ENCODE results near the gene RAB11FIP5.
"Not testable (repeated sequence)": the region's sequence is repeated elsewhere in the genome, so short reads cannot be mapped to it uniquely, and the experiment has no call there.

RAB11FIP5 gene

GRCh38 chr2:73095910-73096309, 16.8 kb downstream of the RAB11FIP5 start:
- H3K4me1 ChIP-seq = peaks cover 96% of the 10 kb centered on the region
- H3K4me2 ChIP-seq (ENCODE audit: low read length) = no peak overlapping the region
- no peaks in the 10 kb centered on the region for H3K27me3 ChIP-seq (ENCODE audit: control insufficient read depth, insufficient read depth, low read length)
- H3K27ac ChIP-seq = peak overlapping the region; percentile 94
- H3K4me3 ChIP-seq (ENCODE audit: low read depth, low read length) = no peak overlapping the region
- TF ChIP-seq, protein P1, sequence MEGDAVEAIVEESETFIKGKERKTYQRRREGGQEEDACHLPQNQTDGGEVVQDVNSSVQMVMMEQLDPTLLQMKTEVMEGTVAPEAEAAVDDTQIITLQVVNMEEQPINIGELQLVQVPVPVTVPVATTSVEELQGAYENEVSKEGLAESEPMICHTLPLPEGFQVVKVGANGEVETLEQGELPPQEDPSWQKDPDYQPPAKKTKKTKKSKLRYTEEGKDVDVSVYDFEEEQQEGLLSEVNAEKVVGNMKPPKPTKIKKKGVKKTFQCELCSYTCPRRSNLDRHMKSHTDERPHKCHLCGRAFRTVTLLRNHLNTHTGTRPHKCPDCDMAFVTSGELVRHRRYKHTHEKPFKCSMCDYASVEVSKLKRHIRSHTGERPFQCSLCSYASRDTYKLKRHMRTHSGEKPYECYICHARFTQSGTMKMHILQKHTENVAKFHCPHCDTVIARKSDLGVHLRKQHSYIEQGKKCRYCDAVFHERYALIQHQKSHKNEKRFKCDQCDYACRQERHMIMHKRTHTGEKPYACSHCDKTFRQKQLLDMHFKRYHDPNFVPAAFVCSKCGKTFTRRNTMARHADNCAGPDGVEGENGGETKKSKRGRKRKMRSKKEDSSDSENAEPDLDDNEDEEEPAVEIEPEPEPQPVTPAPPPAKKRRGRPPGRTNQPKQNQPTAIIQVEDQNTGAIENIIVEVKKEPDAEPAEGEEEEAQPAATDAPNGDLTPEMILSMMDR (IDR thresholded peaks at IDR 0.05) = no peak
- H2AFZ ChIP-seq = no peak overlapping the region
- H3K79me2 ChIP-seq = peaks cover 94% of the 10 kb centered on the region
- no peaks in the 10 kb centered on the region for H3K9me3 ChIP-seq (ENCODE audit: control insufficient read depth, low read length)
- H3K36me3 ChIP-seq (ENCODE audit: control insufficient read depth, insufficient read depth, low read length) = no peaks in the 10 kb centered on the region
- no peak overlapping the region for H3K9ac ChIP-seq

DNA sequence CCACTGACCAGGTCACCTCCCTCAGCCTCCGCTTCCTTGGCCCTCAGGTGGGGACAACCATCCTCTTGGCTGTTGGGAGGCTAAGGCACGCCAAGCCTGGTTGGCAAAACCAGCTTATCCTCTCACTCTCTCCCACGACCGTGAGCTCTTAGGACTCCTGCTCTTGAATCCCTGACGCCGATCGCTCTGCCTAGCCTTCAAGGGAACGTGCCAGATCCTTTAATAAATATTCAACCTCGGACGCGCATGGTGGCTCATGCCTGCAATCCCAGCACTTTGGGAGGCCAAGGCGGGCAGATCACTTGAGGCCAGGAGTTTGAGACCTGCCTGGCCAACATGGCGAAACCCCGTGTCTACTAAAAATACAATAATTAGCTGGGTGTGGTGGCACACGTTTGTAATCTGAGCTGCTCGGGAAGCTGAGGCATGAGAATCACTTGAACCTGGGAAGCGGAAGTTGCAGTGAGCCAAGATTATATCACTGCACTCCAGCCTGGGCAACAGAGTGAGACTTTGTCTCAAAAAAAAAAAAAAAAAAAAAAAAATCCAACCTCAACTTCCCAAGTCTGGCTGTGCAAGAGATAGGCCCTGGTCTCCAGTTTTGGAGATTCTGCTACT, 19.0 kb downstream of the RAB11FIP5 start:
- Histone ChIP-seq H3K4me3 (ENCODE audit: low read depth, low read length) (peak overlapping the region; percentile 17), H3K79me2 (peaks cover 96% of the 10 kb centered on the region), H3K27ac (peak overlapping the region; percentile 94), H3K4me1 (peaks cover 97% of the 10 kb centered on the region), H3K4me2 (ENCODE audit: low read length) (peak overlapping the region; percentile 42)
- not testable (repeated sequence) for H3K9me3 ChIP-seq (ENCODE audit: control insufficient read depth, low read length); H3K9ac ChIP-seq; H3K36me3 ChIP-seq (ENCODE audit: control insufficient read depth, insufficient read depth, low read length); H3K27me3 ChIP-seq (ENCODE audit: control insufficient read depth, insufficient read depth, low read length); H2AFZ ChIP-seq

- Histone ChIP-seq H3K27ac (peak overlapping the region; percentile 94), H3K36me3 (ENCODE audit: control insufficient read depth, insufficient read depth, low read length) (no peaks in the 10 kb centered on the region), H3K9ac (no peak overlapping the region), H3K9me3 (ENCODE audit: control insufficient read depth, low read length) (no peaks in the 10 kb centered on the region), H3K4me1 (peaks cover 95% of the 10 kb centered on the region), H3K4me3 (ENCODE audit: low read depth, low read length) (no peak overlapping the region), H2AFZ (no peak overlapping the region), H3K27me3 (ENCODE audit: control insufficient read depth, insufficient read depth, low read length) (no peaks in the 10 kb centered on the region), H3K79me2 (peaks cover 96% of the 10 kb centered on the region), H3K4me2 (ENCODE audit: low read length) (peak overlapping the region; percentile 42)
- TF ChIP-seq, protein P1 (IDR thresholded peaks at IDR 0.05) = no peak
Measured at GRCh38 chr2:73092146-73092783, 20.5 kb downstream of the RAB11FIP5 start.

- Histone ChIP-seq H2AFZ (no peak overlapping the region), H3K27me3 (ENCODE audit: control insufficient read depth, insufficient read depth, low read length) (no peaks in the 10 kb centered on the region), H3K27ac (peak overlapping the region; percentile 94), H3K9ac (no peak overlapping the region), H3K4me1 (peaks cover 93% of the 10 kb centered on the region), H3K9me3 (ENCODE audit: control insufficient read depth, low read length) (no peaks in the 10 kb centered on the region), H3K4me3 (ENCODE audit: low read depth, low read length) (no peak overlapping the region), H3K36me3 (ENCODE audit: control insufficient read depth, insufficient read depth, low read length) (no peaks in the 10 kb centered on the region), H3K4me2 (ENCODE audit: low read length) (no peak overlapping the region), H3K79me2 (peaks cover 96% of the 10 kb centered on the region)
- TF ChIP-seq, protein P1 (IDR thresholded peaks at IDR 0.05) = no peak
Measured at GRCh38 chr2:73091696-73092095, 21.1 kb downstream of the RAB11FIP5 start.

GRCh38 chr2:73091164-73091563, 21.6 kb downstream of the RAB11FIP5 start:
- Histone ChIP-seq H3K79me2 (peaks cover 92% of the 10 kb centered on the region), H3K27ac (peak overlapping the region; percentile 94), H3K4me3 (ENCODE audit: low read depth, low read length) (no peak overlapping the region), H3K4me2 (ENCODE audit: low read length) (no peak overlapping the region), H2AFZ (no peak overlapping the region), H3K27me3 (ENCODE audit: control insufficient read depth, insufficient read depth, low read length) (no peaks in the 10 kb centered on the region), H3K9me3 (ENCODE audit: control insufficient read depth, low read length) (no peaks in the 10 kb centered on the region), H3K36me3 (ENCODE audit: control insufficient read depth, insufficient read depth, low read length) (no peaks in the 10 kb centered on the region), H3K4me1 (peaks cover 92% of the 10 kb centered on the region), H3K9ac (no peak overlapping the region)
- TF ChIP-seq, protein P1 (IDR thresholded peaks at IDR 0.05) = no peak
